Mesothelial cell of epicardium (in vitro differentiated cells): ENCODE measurements around the gene RPRD1B. TPM values are rescaled to one million over a fixed set of nuclear protein-coding genes. Genes with fewer than 3 reads are reported as not detected.
A peak's percentile ranks its signal among the peaks of the same experiment; 100 is the strongest.

Experiments
- DNase-seq, 2 experiments: peaks; one replicate each; pipeline ENCODE4 v3.0.0; 2021; ENCODE audit warnings: low spot score in 2 of 2; ENCODE audit not compliant: unreplicated experiment in 2 of 2
- H3K27ac Mint-ChIP-seq: 2 replicates; pipeline ENCODE4 v1.8.0; 2021; ENCODE audit warnings: mixed read lengths
- H3K27me3 Mint-ChIP-seq: 2 replicates; pipeline ENCODE4 v1.8.0; 2021; ENCODE audit warnings: low read depth, mixed read lengths
- H3K36me3 Mint-ChIP-seq: 2 replicates; pipeline ENCODE4 v1.8.0; 2021; ENCODE audit warnings: mixed read lengths
- H3K4me1 Mint-ChIP-seq: 2 replicates; pipeline ENCODE4 v1.8.0; 2021; ENCODE audit warnings: mixed read lengths
- H3K4me3 Mint-ChIP-seq: 2 replicates; pipeline ENCODE4 v1.8.0; 2021; ENCODE audit warnings: mild to moderate bottlenecking, moderate library complexity, mixed read lengths
- H3K9me3 Mint-ChIP-seq: 2 replicates; pipeline ENCODE4 v1.8.0; 2021; ENCODE audit warnings: mixed read lengths
- total RNA-seq: library from RNA; stranded (reverse); gene quantifications from 3 replicates; pipeline ENCODE4 v1.2.1, GENCODE V29; 2021
- TF ChIP-seq, protein P1 (sequence below): fragments of 200-600 bp; sonication (generic); IDR thresholded peaks from one replicate; pipeline ENCODE4 v1.5.0; 2021; ENCODE audit warnings: antibody characterized with exemption; ENCODE audit not compliant: unreplicated experiment

The RPRD1B gene
- total RNA-seq, 1 donor from 2014 or later = 48.4 TPM

DNA sequence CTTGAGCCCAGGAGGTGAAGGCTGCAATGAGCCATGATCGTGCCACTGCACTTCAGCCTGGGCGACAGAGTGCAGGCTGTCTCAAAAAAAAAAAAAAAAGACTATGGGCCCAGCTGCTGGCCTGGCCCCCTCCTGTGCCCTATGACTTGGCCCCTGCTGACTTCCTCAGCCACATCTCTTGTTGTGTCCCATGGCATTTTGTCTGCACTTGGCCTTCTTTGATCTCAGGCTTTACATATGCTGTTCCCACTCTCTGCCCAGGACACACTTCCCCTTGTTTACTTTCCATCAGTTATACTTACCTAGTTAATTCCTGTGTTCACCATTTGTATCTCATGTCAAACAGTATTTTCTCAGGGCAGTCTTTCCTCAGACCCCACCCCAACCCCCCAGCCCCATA lies 44.5 kb downstream of the RPRD1B start:
- H3K9me3 Mint-ChIP-seq = peaks cover 23% of the 10 kb centered on the region
- H3K4me1 Mint-ChIP-seq = peaks cover 30% of the 10 kb centered on the region
- H3K27ac Mint-ChIP-seq = no peak overlapping the region
- no peak for DNase-seq
- H3K36me3 Mint-ChIP-seq = peaks cover 46% of the 10 kb centered on the region
- H3K27me3 Mint-ChIP-seq = no peaks in the 10 kb centered on the region
- TF ChIP-seq, protein P1, sequence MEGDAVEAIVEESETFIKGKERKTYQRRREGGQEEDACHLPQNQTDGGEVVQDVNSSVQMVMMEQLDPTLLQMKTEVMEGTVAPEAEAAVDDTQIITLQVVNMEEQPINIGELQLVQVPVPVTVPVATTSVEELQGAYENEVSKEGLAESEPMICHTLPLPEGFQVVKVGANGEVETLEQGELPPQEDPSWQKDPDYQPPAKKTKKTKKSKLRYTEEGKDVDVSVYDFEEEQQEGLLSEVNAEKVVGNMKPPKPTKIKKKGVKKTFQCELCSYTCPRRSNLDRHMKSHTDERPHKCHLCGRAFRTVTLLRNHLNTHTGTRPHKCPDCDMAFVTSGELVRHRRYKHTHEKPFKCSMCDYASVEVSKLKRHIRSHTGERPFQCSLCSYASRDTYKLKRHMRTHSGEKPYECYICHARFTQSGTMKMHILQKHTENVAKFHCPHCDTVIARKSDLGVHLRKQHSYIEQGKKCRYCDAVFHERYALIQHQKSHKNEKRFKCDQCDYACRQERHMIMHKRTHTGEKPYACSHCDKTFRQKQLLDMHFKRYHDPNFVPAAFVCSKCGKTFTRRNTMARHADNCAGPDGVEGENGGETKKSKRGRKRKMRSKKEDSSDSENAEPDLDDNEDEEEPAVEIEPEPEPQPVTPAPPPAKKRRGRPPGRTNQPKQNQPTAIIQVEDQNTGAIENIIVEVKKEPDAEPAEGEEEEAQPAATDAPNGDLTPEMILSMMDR = no peak
- H3K4me3 Mint-ChIP-seq = no peak overlapping the region

GRCh38 chr20:38079353-38079752 lies 45.8 kb downstream of the RPRD1B start:
- Mint-ChIP-seq H3K27me3 (no peaks in the 10 kb centered on the region), H3K36me3 (peaks cover 46% of the 10 kb centered on the region), H3K4me1 (peaks cover 29% of the 10 kb centered on the region), H3K4me3 (no peak overlapping the region), H3K27ac (no peak overlapping the region), H3K9me3 (peaks cover 23% of the 10 kb centered on the region)
- DNase-seq = no peak
- TF ChIP-seq, protein P1 = no peak

- H3K36me3 Mint-ChIP-seq = peaks cover 53% of the 10 kb centered on the region
- TF ChIP-seq, protein P1 = no peak
- H3K27ac Mint-ChIP-seq = peak overlapping the region; percentile 25
Observed at GRCh38 chr20:38081575-38081974, 48.0 kb downstream of the RPRD1B start.

DNA sequence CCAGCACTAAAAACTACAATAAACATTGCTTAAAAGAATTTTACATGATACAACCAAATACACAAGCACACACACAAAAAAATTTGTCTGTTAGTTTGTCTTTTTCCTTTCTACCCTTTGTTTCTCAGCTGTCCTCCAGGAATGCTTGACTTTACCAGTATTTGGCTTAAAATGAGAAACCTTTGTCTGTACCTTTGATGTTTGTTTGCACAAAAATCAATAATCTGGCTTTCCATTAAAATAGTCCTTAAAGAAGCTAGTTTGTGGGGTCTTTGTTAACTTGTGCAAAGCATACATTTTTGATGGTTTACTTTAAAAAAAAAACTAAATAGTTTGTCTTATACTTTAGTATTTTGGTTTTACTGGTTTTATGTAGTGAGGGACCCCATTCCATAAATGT lies 49.3 kb downstream of the RPRD1B start:
- no peak for DNase-seq
- Mint-ChIP-seq H3K4me3 (no peak overlapping the region), H3K9me3 (peaks cover 23% of the 10 kb centered on the region), H3K27ac (peak overlapping the region; percentile 89), H3K36me3 (peaks cover 54% of the 10 kb centered on the region), H3K27me3 (no peaks in the 10 kb centered on the region), H3K4me1 (peaks cover 38% of the 10 kb centered on the region)
- TF ChIP-seq, protein P1 = no peak

More at GRCh38 chr20:38081575-38081974, 48.0 kb downstream of the RPRD1B start:
- Mint-ChIP-seq H3K9me3 (peaks cover 23% of the 10 kb centered on the region), H3K4me3 (no peak overlapping the region), H3K27me3 (no peaks in the 10 kb centered on the region), H3K4me1 (peaks cover 37% of the 10 kb centered on the region)
- no peak for DNase-seq

DNA sequence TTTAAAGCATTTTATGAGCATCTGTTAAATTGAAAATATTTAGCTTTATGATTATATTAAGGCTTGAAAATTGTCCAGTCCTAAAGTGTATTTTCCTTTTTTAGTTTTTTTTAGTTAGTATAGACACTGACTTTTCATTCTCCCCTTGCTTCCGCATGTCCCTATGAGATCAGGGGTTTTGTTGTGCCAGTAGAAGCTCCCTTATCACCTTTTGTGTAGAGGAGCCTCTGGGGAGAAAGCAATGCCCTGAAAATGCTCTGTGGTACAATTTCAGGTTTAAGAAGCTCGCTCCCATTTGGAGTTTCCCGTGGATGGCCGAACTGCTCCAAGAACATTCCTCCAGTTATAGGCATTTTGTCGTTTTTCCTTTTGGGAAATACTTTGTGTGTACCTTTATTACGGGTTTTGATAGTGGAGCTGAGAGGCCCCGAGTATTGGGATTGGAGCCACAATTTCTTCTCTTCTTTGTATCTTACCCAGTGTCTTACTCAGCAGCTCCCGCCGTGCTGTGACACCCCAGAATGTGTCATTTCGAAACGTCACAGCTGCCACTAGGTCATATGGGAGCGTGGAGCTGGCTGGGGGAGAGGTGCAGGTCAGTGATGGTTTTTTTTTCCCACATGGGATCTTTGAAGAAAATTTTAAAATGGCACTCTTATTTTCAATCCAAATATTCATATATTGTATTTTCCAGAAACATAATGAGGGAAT lies 49.9 kb downstream of the RPRD1B start:
- H3K36me3 Mint-ChIP-seq = peaks cover 58% of the 10 kb centered on the region
- H3K4me3 Mint-ChIP-seq = no peak overlapping the region
- H3K4me1 Mint-ChIP-seq = peaks cover 43% of the 10 kb centered on the region
- H3K27me3 Mint-ChIP-seq = no peaks in the 10 kb centered on the region
- peaks cover 23% of the 10 kb centered on the region for H3K9me3 Mint-ChIP-seq
- TF ChIP-seq, protein P1 = no peak
- DNase-seq = no peak
- peak overlapping the region; percentile 94 for H3K27ac Mint-ChIP-seq
